HG03432 (cell line): Measurements from ENCODE around the gene GPR15LG.
A peak's percentile ranks its signal among the peaks of the same experiment; 100 is the strongest.
"Not testable (repeated sequence)": the region's sequence is repeated elsewhere in the genome, so short reads cannot be mapped to it uniquely, and the experiment has no call there.

Source experiments
- ATAC-seq: cut with Tn5 transposase; IDR thresholded peaks from one replicate; pipeline ENCODE4 v1.9.1; 2021; ENCODE audit warnings: mild to moderate bottlenecking, moderate library complexity; ENCODE audit not compliant: unreplicated experiment

GPR15LG gene

GRCh38 chr10:84173501-84173929 is at the start of gene GPR15LG:
Gene GPR15LG (plus strand): TSS chr10:84173801. CDS start chr10:84173852, 51 bp downstream.
- ATAC-seq: peak; percentile 37

GRCh38 chr10:84125910-84126784 is 47.5 kb upstream of the GPR15LG start:
- not testable (repeated sequence) for ATAC-seq

- ATAC-seq: no peak
These were observed 46.8 kb upstream of the GPR15LG start for GRCh38 chr10:84126785-84127167.

DNA sequence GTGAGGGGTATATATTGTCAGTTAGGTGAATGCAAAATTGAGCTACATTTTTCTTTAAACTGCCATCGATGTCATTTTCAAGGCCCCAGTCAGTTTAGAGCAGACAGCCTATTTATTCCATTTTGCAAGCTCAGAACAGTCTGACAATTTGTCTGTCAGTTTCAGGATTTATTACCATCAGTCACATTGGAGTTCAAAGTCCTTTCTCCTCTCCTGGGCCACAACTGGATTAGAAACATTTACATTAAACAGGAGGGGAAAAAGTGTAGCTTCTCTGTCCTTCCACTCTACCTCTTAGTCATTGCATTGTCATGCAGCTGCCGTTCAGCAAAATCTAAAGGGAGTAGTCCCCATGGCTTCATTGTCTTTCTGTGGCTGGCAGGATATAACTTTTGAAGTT is 37.8 kb upstream of the GPR15LG start:
- ATAC-seq: no peak

DNA sequence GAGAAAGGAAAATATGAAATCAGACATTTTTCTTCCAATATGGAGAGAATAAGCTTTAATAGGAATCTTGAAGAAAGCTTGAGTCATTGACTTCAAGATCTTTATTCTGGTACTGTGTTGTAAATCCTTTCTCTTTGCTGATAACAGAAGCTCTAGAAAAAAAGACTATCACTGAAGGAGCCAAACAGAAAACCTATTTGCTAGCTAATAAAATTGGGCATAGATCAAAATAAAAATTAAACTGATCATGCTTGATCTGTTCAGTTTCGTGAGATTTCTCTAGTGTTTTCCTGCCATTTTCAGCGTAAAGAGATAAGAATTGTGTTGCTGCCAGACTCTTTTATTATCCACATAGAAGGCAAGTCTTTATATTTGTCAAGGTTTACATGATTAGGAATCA is 35.8 kb upstream of the GPR15LG start:
- ATAC-seq: no peak

GRCh38 chr10:84138478-84139125 is 35.0 kb upstream of the GPR15LG start:
- ATAC-seq: no peak

GRCh38 chr10:84139126-84140035 is 34.2 kb upstream of the GPR15LG start, which contains the start of gene GHITM:
Gene GHITM (plus strand): TSS chr10:84139509. CDS start chr10:84141501, 1,992 bp downstream.
- ATAC-seq: peak; percentile 99

DNA sequence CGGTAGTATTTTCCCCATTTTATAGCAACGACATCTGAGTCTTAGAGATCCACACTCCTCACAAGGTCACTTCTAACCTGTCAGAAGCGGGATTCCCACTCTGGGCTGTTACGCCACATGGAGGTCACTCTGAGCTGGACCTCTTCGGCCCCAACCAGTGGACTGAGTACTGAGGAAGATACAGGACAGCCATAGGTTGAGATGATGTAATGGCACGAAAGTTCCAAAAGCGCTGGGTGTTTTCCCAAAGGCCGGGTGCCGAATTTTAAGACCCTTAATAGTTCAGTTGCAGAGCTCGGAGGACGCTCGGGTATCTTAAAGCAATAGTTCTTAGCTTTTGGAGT is 33.6 kb upstream of the GPR15LG start:
- no peak for ATAC-seq

- ATAC-seq: no peak
These were observed 26.3 kb upstream of the GPR15LG start for GRCh38 chr10:84147347-84147746.

- ATAC-seq: peak; percentile 78
These were observed 25.5 kb upstream of the GPR15LG start for GRCh38 chr10:84148006-84148597.

DNA sequence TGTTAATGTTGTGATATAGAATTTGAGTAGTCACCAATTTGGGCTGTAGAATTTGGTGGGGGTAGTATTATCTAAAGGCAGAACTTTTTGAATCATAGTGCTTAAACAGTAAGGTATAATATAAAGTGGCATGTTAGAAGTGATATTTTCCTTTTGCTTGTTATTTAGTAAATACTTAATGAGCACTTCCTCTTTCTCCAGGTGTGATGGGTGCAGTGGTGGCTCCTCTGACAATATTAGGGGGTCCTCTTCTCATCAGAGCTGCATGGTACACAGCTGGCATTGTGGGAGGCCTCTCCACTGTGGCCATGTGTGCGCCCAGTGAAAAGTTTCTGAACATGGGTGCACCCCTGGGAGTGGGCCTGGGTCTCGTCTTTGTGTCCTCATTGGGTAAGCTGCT is 23.7 kb upstream of the GPR15LG start:
- ATAC-seq: no peak

- ATAC-seq: no peak
These were observed 20.8 kb upstream of the GPR15LG start for GRCh38 chr10:84152769-84153168.

DNA sequence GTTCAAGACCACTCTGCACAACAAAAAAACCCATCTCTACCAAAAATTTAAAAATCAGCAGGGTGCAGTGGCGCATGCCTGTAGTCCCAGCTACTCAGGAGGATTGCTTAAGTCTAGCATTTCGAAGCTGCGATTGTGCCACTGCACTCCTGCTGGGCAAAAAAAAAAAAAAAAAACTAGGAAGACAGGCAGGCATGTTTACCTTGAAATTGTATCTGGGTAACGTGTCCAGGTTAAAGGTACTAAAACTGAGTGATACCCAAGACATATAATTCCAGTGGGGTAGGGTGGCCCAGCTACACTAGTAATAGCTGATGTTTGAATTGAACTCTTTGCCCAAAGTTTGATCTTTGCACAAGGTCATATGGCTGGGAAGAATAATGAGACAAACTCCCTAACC is 18.1 kb upstream of the GPR15LG start:
- no peak for ATAC-seq

DNA sequence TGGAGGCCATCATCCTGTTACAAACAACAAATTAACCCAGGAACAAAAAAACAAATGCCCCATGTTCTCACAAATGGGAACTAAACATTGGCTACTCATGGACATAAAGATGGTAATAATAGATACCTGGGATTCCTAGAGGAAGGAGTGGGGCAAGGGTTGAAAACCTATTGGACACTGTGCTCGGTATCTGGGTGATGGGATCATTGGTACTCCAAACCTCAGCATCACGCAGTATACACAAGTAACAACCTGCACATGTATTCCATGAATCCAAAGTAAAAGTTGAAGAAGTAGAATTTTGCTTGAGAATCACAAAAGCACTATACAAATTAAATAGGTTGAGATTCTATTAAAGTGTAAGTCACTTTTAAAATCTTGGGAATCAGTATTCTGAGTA is 17.6 kb upstream of the GPR15LG start:
- ATAC-seq: no peak

DNA sequence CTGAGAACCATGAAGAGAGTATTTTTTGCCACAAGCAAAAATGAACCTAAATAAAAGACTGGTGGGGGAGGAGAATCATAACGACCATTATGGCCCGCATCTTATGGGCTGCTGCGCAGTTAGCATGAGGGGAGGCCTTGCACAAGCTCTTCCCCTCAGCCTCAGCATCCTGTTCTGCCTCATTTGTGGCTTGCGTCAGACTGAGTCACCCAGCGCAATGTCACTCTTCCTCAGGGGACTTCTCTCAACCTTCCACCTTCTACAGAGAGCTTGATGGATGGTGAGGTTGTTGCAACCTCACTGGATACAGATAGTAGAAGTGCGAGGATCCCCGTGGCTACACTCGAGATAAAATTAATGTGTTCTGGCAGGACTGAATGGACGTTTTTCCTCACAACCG is 16.8 kb upstream of the GPR15LG start:
- ATAC-seq: no peak

DNA sequence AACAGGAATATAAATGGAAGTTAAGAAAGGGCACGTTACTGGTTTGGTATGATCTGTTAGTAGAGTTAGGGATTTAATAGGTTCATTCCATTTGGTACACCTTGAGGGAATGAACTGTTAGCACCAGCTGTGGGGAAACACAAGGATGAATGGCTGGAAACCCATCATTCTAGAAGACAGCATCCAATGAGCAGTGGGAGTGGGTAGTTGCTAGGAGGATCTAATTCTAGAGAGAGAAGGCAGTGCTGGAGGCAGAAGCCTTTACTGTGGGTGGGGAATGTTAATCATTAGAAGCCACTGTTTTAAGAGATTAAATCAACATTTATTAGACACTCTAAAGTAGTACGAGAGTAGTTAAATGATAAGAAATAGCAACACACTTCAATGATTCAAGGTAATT is 15.5 kb upstream of the GPR15LG start:
- ATAC-seq: no peak

- ATAC-seq: no peak
These were observed 15.1 kb upstream of the GPR15LG start for GRCh38 chr10:84158550-84158949.

DNA sequence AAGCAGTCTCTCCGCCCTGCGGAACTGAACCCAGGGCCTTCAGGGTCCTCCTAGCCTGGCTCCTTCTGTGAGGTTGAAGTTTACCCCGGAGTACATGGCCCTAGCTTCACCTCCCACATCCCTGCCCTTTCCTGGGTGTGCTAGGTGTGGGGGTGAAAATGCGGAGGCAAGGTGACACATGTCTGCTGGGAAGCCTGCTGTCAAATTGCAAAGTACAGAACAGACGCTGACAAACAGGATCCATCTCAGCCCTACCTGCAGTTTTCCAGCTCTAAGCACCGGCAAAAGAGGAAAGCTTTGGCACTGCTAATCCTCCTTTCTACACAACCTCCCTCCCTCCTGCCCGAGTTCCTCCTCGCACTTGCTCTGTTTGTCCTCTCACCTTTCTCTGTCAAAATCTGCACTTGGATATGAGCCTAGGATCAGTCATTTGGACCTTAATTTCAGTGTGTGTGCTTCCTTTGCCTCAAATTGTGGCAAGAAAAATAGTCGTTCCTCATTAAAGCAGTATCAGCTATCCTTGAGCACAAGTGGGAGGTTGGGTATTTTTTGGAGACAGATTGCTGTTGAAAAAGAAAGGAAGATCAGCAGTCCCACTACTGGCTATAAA is 14.4 kb upstream of the GPR15LG start:
- no peak for ATAC-seq

- no peak for ATAC-seq
These were observed 12.8 kb upstream of the GPR15LG start for GRCh38 chr10:84160663-84161362.

- no peak for ATAC-seq
These were observed 9.6 kb upstream of the GPR15LG start for GRCh38 chr10:84163996-84164395.
